Left kidney (tissue), 2 donors: ENCODE measurements around the gene INPP4B. TPM values are rescaled to one million over a fixed set of nuclear protein-coding genes. Genes with fewer than 3 reads are reported as not detected.

Source experiments
- DNase-seq: peaks from one replicate; pipeline ENCODE4 v3.0.0-alpha.2; 2013
- polyA plus RNA-seq: library from polyadenylated mRNA; unstranded; fragments of 120-200 nt; gene quantifications from one replicate; pipeline ENCODE4 v1.2.1, GENCODE V29; 2013; ENCODE audit not compliant: insufficient read length

INPP4B gene
- polyA plus RNA-seq, 1 donor = 8.4 TPM

DNA sequence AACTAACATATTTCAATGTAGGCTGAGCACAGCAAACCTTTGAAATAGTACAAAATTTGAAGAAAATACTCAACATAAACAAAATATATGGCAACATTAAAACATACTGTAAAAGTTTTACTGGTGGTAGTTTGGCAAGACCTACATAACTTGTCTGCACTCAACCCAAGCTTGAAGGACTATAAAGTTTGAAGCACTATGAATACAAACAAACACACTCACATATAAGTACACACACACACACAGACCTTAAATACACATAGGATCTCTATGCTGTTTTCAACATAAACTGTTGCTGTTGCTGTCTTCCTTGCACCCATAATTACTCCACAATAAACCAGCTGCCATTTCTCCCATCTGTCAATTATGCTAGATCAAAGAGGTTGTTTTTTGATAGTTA lies 620.1 kb downstream of the INPP4B start:
- no peak for DNase-seq

GRCh38 chr4:142222127-142222526 lies 624.0 kb downstream of the INPP4B start:
- DNase-seq = no peak

DNA sequence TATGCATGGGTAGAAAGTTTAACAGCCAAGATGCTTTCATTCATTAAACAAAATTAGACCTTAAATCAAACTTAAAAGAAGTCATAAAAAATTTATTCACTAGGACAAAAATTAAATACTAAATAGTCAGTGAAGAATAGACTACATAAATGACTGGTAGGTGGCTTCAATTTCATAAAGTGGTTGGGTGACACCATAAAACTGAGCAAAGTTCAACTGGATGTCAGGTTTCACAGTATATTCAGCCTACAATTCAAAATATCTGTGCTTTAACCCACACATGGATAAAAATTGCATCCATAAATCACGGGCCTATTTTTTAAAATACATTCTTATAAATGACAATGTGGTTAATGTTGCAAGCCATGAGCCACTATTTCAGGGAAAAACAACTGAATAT lies 627.4 kb downstream of the INPP4B start:
- no peak for DNase-seq

DNA sequence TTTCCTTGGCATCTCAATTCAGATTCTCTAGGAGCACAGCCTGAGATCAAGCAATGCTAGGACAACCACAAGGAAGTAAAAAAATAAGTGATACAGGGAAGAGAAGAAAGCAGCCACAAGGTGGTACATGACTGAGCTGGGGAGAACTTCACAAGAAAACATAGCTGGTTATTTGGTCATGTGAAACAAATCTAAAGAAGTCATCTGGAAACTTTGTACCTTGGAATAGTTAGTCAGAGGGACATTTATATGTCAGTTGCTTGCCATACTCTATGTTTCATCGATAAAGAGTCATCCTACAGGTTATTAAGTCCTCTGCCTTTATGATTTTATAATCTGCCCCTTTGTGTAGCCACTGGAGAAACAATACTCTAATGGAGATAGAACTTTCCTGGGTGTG lies 634.7 kb downstream of the INPP4B start:
- DNase-seq = no peak

DNA sequence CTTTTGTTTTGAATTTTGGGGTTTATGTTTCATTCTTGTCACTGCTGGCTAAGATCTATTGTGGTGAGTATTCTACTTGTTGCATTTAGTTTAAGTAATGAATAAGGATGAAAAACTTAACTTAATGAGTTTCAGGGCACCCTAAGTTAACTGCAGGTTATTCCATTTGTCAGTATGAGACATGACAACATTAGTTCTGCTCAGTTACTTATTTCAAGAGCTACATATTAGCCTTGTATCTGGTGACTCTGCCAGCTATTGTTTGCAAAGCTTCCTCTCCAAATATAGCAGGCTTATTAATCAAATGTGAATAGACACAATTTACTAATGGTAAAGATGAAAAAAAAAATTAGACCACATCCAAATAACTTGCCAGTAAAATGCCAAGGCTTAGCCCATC lies 642.6 kb downstream of the INPP4B start:
- DNase-seq = no peak

DNA sequence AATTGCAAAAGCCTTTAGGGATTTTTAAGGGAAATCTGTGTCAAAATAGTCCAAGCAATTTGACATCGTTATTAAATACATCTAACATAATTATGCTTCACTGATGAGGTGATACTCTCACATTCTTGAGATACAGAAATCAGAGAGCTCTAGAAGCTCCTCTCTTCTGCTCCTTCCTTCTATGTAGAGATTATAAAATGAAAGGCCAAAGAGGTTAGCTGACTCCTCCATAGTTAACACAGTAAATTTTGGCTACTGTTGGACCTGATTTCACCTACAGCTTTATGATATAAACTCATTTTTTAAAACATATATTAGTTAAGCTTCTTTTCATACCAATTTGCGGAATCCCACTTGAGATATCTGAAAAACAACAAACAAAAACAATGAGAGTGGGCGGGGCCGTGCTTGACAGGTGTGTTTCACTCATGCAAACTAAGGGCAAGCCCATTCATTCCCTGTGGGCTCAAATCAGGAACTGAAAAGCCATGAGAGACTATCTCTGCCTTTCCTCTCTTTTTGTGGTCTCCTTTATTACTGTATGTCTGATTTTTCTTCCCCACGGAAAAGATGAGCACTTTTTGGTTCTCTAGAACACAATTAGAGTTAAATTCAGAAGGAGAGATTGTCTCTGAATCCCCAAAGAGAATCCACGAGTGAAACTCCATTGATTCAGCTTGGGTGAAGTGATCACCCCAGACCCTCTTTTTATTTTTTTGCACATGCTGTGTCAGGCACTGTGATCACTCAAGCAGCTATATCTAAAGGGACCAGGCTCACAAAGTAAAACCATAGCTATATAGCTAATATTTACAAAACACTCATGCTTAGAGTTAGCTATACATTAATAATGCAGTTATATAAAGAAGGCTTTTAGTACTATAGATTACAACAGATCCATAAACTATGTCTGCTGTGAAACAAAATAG lies 643.4 kb downstream of the INPP4B start:
- DNase-seq = no peak

- DNase-seq = no peak
Observed at GRCh38 chr4:142201041-142201440, 645.1 kb downstream of the INPP4B start.

- DNase-seq = no peak
Observed at GRCh38 chr4:142194905-142195304, 651.2 kb downstream of the INPP4B start.

GRCh38 chr4:142191901-142192300 lies 654.2 kb downstream of the INPP4B start:
- DNase-seq = no peak

GRCh38 chr4:142181021-142181420 lies 665.1 kb downstream of the INPP4B start:
- DNase-seq = no peak

DNA sequence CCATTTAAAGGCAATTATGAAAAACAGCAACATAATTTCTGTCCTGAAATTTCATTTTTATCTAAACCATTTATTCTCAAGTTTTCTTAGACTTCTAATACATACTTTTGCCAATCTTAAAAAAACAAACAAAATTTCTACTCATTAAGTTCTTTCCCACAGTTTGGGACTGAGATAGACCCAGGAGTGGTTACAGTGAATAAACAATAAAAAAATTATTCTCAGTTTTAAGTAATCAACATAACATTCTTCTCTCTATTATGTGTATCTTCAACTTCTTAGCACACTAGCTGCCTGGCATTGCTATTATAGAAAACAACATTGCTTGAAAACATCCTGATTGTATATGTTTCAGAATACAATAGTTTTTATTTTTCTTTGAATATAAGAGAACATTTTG lies 676.9 kb downstream of the INPP4B start:
- DNase-seq = no peak

DNA sequence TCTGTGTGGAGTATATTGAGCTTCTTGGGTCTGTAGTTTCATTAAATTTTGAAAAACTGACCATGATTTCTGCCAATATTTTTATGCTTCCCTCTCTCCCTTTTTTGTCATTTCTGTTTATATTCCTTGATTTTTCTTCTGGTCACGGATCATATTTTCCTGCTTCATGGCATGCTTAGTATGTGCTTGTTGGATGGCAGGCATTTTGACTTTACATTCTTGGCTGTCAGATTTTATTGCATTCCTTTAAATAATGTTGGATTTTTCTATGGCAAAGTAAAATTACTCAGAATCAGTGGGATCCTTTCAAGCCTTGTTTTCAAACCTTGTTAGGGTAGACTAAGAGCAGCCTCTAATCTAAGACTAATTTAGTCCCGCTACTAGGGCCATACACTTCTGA lies 677.9 kb downstream of the INPP4B start:
- DNase-seq = no peak

- no peak for DNase-seq
Observed at GRCh38 chr4:142164767-142165500, 681.2 kb downstream of the INPP4B start.

GRCh38 chr4:142161086-142161485 lies 685.0 kb downstream of the INPP4B start:
- DNase-seq = no peak

DNA sequence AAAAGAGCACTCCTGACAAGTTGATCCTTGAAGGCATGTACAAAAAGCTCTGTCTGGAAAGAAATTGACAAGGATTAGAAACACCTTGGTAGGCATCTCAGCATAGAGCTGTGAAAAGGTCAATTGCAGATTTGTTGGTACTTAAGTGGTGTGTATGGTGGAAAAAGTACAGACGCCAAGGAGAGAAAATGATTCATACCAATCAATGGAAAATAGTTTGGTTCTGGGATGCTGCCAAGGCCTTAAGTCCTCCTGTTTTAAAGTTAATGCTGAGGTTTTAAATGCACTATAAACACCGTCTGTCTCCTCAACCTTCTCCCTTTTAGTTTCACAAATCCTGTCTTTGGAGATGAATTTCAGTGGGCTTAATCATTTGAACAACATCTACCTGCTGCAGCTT lies 685.6 kb downstream of the INPP4B start:
- DNase-seq = no peak

DNA sequence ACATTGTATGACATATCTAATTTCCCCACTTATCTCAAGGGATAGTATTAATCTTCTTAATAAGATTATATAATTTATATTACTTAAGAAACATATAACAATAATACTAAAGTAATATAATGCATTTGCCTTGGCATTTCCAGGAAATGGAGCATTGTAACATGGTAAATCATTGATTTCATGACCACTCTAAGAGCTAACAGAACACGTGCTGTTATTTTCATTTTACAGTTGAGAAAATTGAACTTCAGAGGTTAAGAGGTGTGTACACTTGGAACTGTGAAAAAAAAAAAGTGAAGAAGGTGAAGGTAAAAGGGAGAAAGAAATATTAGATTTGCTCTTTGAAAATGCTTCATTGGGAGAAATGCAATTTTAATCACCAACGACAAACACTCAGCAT lies 687.1 kb downstream of the INPP4B start:
- DNase-seq = no peak

DNA sequence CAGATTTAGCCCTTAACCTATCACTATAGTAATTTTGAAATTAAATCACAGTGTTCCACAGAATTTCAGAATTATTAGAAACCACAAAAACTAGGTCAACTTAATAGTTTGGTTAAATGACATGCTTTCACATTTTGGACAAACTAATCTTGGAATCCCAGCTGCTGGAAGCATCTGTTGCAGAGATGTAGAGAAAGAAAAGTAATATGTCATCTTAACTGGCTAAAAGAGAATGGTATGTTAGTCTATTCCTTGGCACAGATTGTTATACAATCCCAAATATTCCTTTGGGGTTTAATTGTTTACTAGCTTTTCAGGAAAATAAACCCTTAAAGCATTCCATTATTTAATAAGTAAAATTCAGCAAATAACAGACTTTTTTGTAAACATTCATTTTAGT lies 689.8 kb downstream of the INPP4B start:
- no peak for DNase-seq

DNA sequence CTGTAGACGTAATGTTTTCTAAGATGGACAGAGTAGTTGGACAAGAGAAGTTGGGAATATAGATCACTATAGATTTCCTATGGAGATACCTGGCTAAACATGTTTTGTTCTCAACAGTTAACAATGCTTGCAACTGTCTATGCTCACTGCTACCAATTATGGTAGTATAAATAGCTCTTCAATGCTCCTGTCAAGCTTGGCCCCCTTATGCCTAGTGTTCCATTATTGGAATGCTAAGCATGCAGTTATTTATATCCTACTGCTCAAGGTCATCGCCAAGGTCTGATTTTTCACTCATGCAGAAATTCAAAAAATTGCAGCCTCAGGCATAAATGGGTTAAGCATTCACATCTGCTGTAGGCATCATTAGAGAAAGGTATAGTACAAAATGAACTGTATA lies 690.8 kb downstream of the INPP4B start:
- no peak for DNase-seq

DNA sequence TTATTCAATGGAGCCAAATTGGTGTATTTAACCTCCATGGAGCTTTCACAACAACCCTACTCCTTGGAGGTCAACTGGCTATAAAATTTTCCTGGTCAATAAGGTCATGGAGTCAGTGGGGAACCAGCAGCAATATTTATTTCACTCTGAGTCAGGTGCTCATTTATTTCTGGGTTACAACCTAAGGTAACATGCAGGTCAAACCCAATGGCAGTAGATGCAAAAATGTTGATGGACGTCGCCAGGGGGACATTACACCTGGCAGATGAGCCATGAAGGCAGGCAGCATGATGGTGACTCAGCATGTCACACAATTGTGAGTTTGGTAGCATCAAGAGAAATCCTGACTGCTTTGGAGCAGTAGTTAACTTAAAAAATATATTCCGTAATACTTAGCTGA lies 695.6 kb downstream of the INPP4B start:
- DNase-seq = no peak

GRCh38 chr4:142144813-142145212 lies 701.3 kb downstream of the INPP4B start:
- DNase-seq = no peak

- DNase-seq = no peak
Observed at GRCh38 chr4:142142366-142143054, 703.6 kb downstream of the INPP4B start.

- no peak for DNase-seq
Observed at GRCh38 chr4:142141224-142141623, 704.9 kb downstream of the INPP4B start.

DNA sequence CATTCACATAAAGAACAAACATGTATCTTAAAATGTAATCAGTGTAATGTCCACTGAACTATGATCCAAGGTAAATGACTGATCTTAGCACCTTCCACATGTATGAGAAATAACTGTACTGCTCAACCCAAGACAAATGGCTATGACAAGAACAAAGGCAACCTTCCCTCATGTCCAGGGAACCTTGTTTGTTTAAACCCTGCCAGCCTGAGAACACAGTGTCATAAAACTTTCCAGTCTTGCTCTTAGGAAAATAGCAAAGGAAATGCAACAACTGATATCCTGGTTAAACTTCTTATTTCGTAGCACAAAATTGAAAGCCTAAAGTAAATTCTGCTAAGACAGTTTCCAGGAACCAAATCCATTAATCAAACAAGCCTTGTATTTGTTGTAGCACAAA lies 715.4 kb downstream of the INPP4B start:
- no peak for DNase-seq
